Prostate gland (tissue), 2 donors: Measurements from ENCODE around the gene AVPI1. TPM values are rescaled to one million over a fixed set of nuclear protein-coding genes. Genes with fewer than 3 reads are reported as not detected.

Experiments used
- DNase-seq: peaks from one replicate; pipeline ENCODE4 v3.0.0-alpha.2; 2019; ENCODE audit warnings: low spot score
- H3K27ac ChIP-seq, 2 donors: fragments of 200-600 bp; sonication (generic); 2 replicates each; pipeline ENCODE4 v1.5.1; 2017 to 2019
- H3K27me3 ChIP-seq: fragments of 200-600 bp; sonication (generic); replicated peaks from 2 replicates; pipeline ENCODE4 v1.5.1; 2019; ENCODE audit not compliant: insufficient read depth
- H3K36me3 ChIP-seq, 2 donors: fragments of 200-600 bp; sonication (generic); 1 replicate in 1 of 2; 2 replicates in 1 of 2; pipeline versions ENCODE4 v1.5.1 to v1.8.1; 2017 to 2019
- H3K4me1 ChIP-seq: fragments of 200-600 bp; sonication (generic); replicated peaks from 2 replicates; pipeline ENCODE4 v1.5.1; 2019
- H3K4me3 ChIP-seq, 2 donors: fragments of 200-600 bp; sonication (generic); 2 replicates each; pipeline ENCODE4 v1.5.1; 2017 to 2019
- H3K9me3 ChIP-seq: fragments of 200-600 bp; sonication (generic); 2 replicates; pipeline ENCODE4 v1.5.1; 2017
- CTCF ChIP-seq, 4 experiments: fragments of 200-600 bp in 2 of 4; fragments of 450-650 bp in 2 of 4; sonication (generic) in 2 of 4; IDR thresholded peaks; 1 replicate in 3 of 4; 2 replicates in 1 of 4; pipeline ENCODE4 v1.5.1; 2016 to 2019; ENCODE audit warnings: antibody characterized with exemption in 4 of 4, mild to moderate bottlenecking in 2 of 4, moderate library complexity in 2 of 4
- POLR2A ChIP-seq: fragments of 450-650 bp; IDR thresholded peaks from one replicate; pipeline ENCODE4 v1.6.1; 2016; ENCODE audit warnings: antibody characterized with exemption, mild to moderate bottlenecking
- POLR2AphosphoS5 ChIP-seq: sonication (generic); formaldehyde crosslinking; IDR thresholded peaks from one replicate; pipeline ENCODE4 v1.6.1; 2017; ENCODE audit warnings: antibody characterized with exemption
- WGBS: methylation state at CpG from one replicate; pipeline ENCODE4 v1.1.5; 2018; 5-methylcytosine and 5-hydroxymethylcytosine counted together
- intact Hi-C: fragments of 100-400 bp; cut with DNase I; formaldehyde crosslinking; loops from one replicate; pipeline ENCODE4 v1.14.2; 2022
- total RNA-seq, 2 donors: library from RNA; depleted of rRNA; stranded (reverse); fragments of >200 nt; gene quantifications; one replicate each; pipeline ENCODE4 v1.1.0, GENCODE V29; 2016

The AVPI1 gene
- total RNA-seq, 2 donors from 2014 or later, result 17.0 to 28.6 TPM

DNA sequence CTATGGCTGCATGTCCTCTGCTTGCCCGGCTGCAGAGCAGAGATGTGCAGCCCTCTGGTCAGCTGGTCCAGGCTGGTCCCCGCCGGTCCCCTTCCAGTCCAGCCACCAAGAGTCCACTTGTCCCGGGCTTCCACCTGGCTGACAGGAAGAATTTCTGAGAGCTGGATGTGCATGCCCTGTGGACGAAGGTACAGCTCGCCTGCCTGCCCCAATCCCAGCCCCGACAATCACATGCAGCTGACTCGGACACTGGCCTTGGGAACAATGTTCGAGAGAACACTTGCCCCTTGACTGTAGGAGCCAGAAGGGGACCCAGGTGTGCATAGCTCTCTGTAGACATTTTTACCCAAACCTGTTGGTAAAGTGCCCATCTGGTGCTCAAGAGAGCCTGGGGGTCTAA is 11.8 kb downstream of the AVPI1 start:
- no peak overlapping the region for H3K4me3 ChIP-seq
- H3K27me3 ChIP-seq, result no peaks in the 10 kb centered on the region
- DNase-seq, result no peak
- no peak overlapping the region for H3K27ac ChIP-seq
- no peaks in the 10 kb centered on the region for H3K36me3 ChIP-seq
- H3K9me3 ChIP-seq, result no peaks in the 10 kb centered on the region
- intact Hi-C loops, result loop anchor here (5.0 kb wide), 1 partner anchor 57 kb away; no protein-coding TSS in a partner anchor
- TF ChIP-seq POLR2AphosphoS5 (no peak), POLR2A (no peak), CTCF (IDR thresholded peaks at IDR 0.05) (no peak)
- 86% methylated on average over 9 of the region's 9 CpGs for WGBS
- no peaks in the 10 kb centered on the region for H3K4me1 ChIP-seq

DNA sequence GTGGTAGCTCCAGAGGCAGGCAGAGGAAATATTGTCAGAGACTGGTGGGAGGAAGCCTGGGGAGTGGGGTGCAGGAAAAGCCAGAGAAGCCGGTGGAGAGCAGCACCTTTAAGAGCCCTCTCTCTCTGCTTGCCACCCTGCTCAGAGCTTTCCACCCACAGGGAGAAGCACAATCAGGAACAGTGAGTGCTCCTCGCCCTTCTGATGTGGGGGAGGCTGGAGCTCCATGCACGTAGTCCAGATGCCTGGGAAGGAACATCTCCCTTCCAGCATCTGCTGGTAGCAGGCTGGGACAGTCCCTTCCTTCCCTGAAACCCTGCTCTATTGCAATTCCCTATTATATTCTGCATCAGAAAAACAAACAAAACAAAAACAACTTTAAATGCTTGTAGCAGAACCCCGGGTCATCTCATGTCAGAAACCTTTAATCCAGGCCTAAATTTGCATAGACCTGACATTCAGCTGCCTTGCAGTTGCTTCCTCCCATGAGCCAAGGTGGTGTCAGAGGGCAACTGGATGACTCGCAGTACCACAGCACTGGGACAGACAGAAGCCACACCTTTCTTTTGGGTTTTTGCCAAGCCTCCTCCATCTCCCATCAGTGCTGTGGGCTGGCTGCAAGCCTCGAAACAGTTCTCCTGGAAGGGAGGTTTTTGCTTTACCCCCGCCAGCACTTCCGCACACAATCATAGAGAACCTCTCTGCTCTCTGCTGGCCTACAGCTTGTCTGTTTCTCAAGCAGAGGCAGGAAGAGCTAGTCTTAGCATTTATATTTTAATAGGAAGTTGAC is 13.1 kb downstream of the AVPI1 start:
- 71% methylated on average over 8 of the region's 8 CpGs for WGBS
- Histone ChIP-seq H3K4me3 (no peak overlapping the region), H3K27ac (no peak overlapping the region), H3K27me3 (no peaks in the 10 kb centered on the region), H3K9me3 (no peaks in the 10 kb centered on the region), H3K36me3 (no peaks in the 10 kb centered on the region), H3K4me1 (no peaks in the 10 kb centered on the region)
- DNase-seq, result no peak
- intact Hi-C loops, result no loop called here
- TF ChIP-seq POLR2A, result no peak
- TF ChIP-seq CTCF (IDR thresholded peaks at IDR 0.05), result no peak
- no peak for TF ChIP-seq POLR2AphosphoS5

DNA sequence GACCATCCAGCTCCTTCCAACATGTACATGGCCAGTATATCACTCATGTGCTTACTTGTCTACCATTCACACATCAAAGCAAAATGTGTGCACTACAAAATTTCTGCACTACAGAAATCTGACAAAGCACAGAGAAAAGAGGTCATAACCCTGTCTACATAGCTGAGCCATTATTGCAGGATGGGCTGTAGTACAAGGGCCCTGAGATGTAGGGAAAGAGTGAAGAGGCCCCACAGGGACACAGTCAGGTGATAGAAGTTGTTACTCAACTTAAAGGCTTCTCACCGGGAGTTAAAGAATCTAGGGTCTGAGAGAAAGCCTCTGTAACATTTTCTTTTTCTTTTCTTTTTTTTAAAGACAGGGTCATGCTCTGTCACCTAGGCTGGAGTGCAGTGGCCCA is 17.5 kb downstream of the AVPI1 start:
- H3K4me3 ChIP-seq, result no peak overlapping the region
- H3K27ac ChIP-seq, result no peak overlapping the region
- H3K36me3 ChIP-seq, result no peaks in the 10 kb centered on the region
- TF ChIP-seq POLR2A (no peak), POLR2AphosphoS5 (no peak), CTCF (IDR thresholded peaks at IDR 0.05) (no peak)
- no peaks in the 10 kb centered on the region for H3K4me1 ChIP-seq
- intact Hi-C loops, result no loop called here
- DNase-seq, result no peak
- WGBS, result 82% methylated on average over 1 of the region's 1 CpG
- H3K9me3 ChIP-seq, result no peaks in the 10 kb centered on the region
- no peaks in the 10 kb centered on the region for H3K27me3 ChIP-seq

GRCh38 chr10:97667463-97667862 is 19.6 kb downstream of the AVPI1 start:
- no peaks in the 10 kb centered on the region for H3K36me3 ChIP-seq
- intact Hi-C loops, result no loop called here
- H3K27ac ChIP-seq, result no peak overlapping the region
- H3K27me3 ChIP-seq, result no peaks in the 10 kb centered on the region
- WGBS, result 76% methylated on average over 6 of the region's 6 CpGs
- TF ChIP-seq POLR2A, result no peak
- TF ChIP-seq CTCF (IDR thresholded peaks at IDR 0.05), result no peak
- no peak for TF ChIP-seq POLR2AphosphoS5
- no peaks in the 10 kb centered on the region for H3K9me3 ChIP-seq
- no peak overlapping the region for H3K4me3 ChIP-seq
- H3K4me1 ChIP-seq, result no peaks in the 10 kb centered on the region
- DNase-seq, result no peak

DNA sequence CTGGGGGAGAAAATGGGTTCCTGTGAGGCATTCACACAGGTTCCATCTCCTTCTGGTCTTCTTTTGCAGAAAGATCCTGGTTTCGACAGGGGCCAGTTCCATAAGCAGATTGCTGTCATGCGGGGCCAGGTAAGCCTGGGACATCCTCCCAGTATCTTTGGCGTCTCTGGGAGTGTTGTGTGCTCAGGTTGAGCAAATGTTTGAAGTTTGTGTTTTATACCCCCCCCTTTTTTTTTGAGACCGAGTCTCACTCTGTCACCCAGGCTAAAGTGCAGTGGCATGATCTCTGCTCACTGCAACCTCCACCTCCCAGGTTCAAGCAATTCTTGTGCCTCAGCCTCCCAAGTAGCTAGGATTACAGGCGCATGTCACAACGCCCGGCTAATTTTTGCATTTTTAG is 20.0 kb downstream of the AVPI1 start:
- TF ChIP-seq POLR2AphosphoS5 (no peak), POLR2A (no peak), CTCF (IDR thresholded peaks at IDR 0.05) (no peak)
- no peak overlapping the region for H3K4me3 ChIP-seq
- no peak overlapping the region for H3K27ac ChIP-seq
- intact Hi-C loops, result no loop called here
- no peaks in the 10 kb centered on the region for H3K27me3 ChIP-seq
- H3K36me3 ChIP-seq, result no peaks in the 10 kb centered on the region
- 89% methylated on average over 7 of the region's 7 CpGs for WGBS
- DNase-seq, result no peak
- H3K4me1 ChIP-seq, result no peaks in the 10 kb centered on the region
- no peaks in the 10 kb centered on the region for H3K9me3 ChIP-seq
